Esophagus muscularis mucosa (tissue), 4 donors: ENCODE results near the gene NDRG2. TPM values are rescaled to one million over a fixed set of nuclear protein-coding genes. Genes with fewer than 3 reads are reported as not detected.
"Not testable (repeated sequence)": the region's sequence is repeated elsewhere in the genome, so short reads cannot be mapped to it uniquely, and the experiment has no call there.

Experiments
- DNase-seq: peaks from one replicate; pipeline ENCODE4 v3.0.0-alpha.2; 2017; ENCODE audit errors: extremely low spot score
- H3K27ac ChIP-seq, 4 donors: fragments of 200-600 bp; sonication (generic); replicated peaks in 1 of 4; 1 replicate in 3 of 4; 2 replicates in 1 of 4; pipeline ENCODE4 v1.5.1; 2016 to 2019; ENCODE audit warnings: mild to moderate bottlenecking in 1 of 4
- H3K27me3 ChIP-seq, 4 donors: fragments of 200-600 bp; sonication (generic); one replicate each; pipeline versions ENCODE4 v1.5.1 to v1.6.0; 2016 to 2019
- H3K36me3 ChIP-seq, 4 donors: fragments of 200-600 bp; sonication (generic); one replicate each; pipeline ENCODE4 v1.5.1; 2016 to 2019
- H3K4me1 ChIP-seq, 4 donors: fragments of 200-600 bp; sonication (generic); one replicate each; pipeline ENCODE4 v1.5.1; 2016 to 2019
- H3K4me3 ChIP-seq, 4 donors: fragments of 200-600 bp; sonication (generic); 1 replicate in 2 of 4; 2 replicates in 2 of 4; pipeline ENCODE4 v1.5.1; 2016 to 2019; ENCODE audit warnings: mild to moderate bottlenecking in 4 of 4, moderate library complexity in 1 of 4
- H3K9me3 ChIP-seq, 4 donors: fragments of 200-600 bp; sonication (generic); 1 replicate in 3 of 4; 2 replicates in 1 of 4; pipeline ENCODE4 v1.5.1; 2016 to 2019
- CTCF ChIP-seq, 3 experiments: fragments of 200-600 bp in 2 of 3; fragments of 450-650 bp in 1 of 3; sonication (generic) in 2 of 3; IDR thresholded peaks; one replicate each; pipeline ENCODE4 v1.5.1; 2017 to 2019; ENCODE audit warnings: antibody characterized with exemption in 3 of 3, mild to moderate bottlenecking in 2 of 3, moderate library complexity in 1 of 3
- EP300 ChIP-seq: sonication (generic); formaldehyde crosslinking; IDR thresholded peaks from one replicate; pipeline ENCODE4 v1.6.1; 2017; ENCODE audit warnings: antibody characterized with exemption
- POLR2A ChIP-seq: fragments of 450-650 bp; IDR thresholded peaks from one replicate; pipeline ENCODE4 v1.6.1; 2017; ENCODE audit warnings: antibody characterized with exemption, moderate library complexity, mild to moderate bottlenecking, low read depth
- POLR2AphosphoS5 ChIP-seq, 2 donors: sonication (generic); formaldehyde crosslinking; IDR thresholded peaks; one replicate each; pipeline ENCODE4 v1.6.1; 2017; ENCODE audit warnings: antibody characterized with exemption in 2 of 2
- WGBS: methylation state at CpG from one replicate; pipeline ENCODE4 v1.1.5; 2018; 5-methylcytosine and 5-hydroxymethylcytosine counted together
- intact Hi-C: fragments of 100-400 bp; cut with DNase I; formaldehyde crosslinking; loops from one replicate; pipeline ENCODE4 v1.15.1; 2023
- total RNA-seq, 4 donors: library from RNA; depleted of rRNA; stranded (reverse); fragments of >200 nt; gene quantifications; one replicate each; pipeline versions ENCODE4 v1.1.0 to v1.2.1, GENCODE V29; 2016

NDRG2 gene
- total RNA-seq, 4 donors from 2014 or later = 175 to 222 (median 201) TPM

- Histone ChIP-seq H3K27ac (no peak overlapping the region), H3K36me3 (no peaks in the 10 kb centered on the region), H3K4me1 (peaks cover 34 to 50% (median 40%) of the 10 kb centered on the region in 4 donors), H3K4me3 (no peak overlapping the region), H3K27me3 (no peaks in the 10 kb centered on the region), H3K9me3 (no peaks in the 10 kb centered on the region)
- intact Hi-C loops = loop anchor here (10.0 kb wide), 1 partner anchor 189 kb away; no protein-coding TSS in a partner anchor
- DNase-seq = no peak
- TF ChIP-seq POLR2AphosphoS5 (IDR thresholded peaks at IDR 0.05) (no peak), EP300 (no peak), CTCF (IDR thresholded peaks at IDR 0.05) (no peak), POLR2A (no peak)
- WGBS = 48% methylated on average over 6 of the region's 6 CpGs
Observed at GRCh38 chr14:21043974-21044618, 19.2 kb upstream of the NDRG2 start.

GRCh38 chr14:21043387-21043973 lies 18.6 kb upstream of the NDRG2 start:
- Histone ChIP-seq H3K4me3 (no peak overlapping the region), H3K27ac (no peak overlapping the region), H3K9me3 (no peaks in the 10 kb centered on the region), H3K36me3 (no peaks in the 10 kb centered on the region), H3K4me1 (peaks cover 40 to 53% (median 46%) of the 10 kb centered on the region in 4 donors), H3K27me3 (no peaks in the 10 kb centered on the region)
- DNase-seq = no peak
- TF ChIP-seq POLR2A (no peak), CTCF (IDR thresholded peaks at IDR 0.05) (no peak), POLR2AphosphoS5 (IDR thresholded peaks at IDR 0.05) (no peak), EP300 (no peak)
- intact Hi-C loops = loop anchor here (10.0 kb wide), 1 partner anchor 189 kb away; no protein-coding TSS in a partner anchor
- 44% methylated on average over 2 of the region's 2 CpGs for WGBS

GRCh38 chr14:21042918-21043317 lies 18.1 kb upstream of the NDRG2 start:
- intact Hi-C loops = loop anchor here (10.0 kb wide), 1 partner anchor 188 kb away; no protein-coding TSS in a partner anchor
- WGBS = 55% methylated on average over 8 of the region's 8 CpGs
- Histone ChIP-seq H3K36me3 (no peaks in the 10 kb centered on the region), H3K4me3 (no peak overlapping the region), H3K27me3 (no peaks in the 10 kb centered on the region), H3K4me1 (peaks cover 46 to 53% (median 49%) of the 10 kb centered on the region in 4 donors), H3K9me3 (no peaks in the 10 kb centered on the region), H3K27ac (no peak overlapping the region)
- DNase-seq = no peak
- TF ChIP-seq POLR2AphosphoS5 (IDR thresholded peaks at IDR 0.05) (no peak), EP300 (no peak), CTCF (IDR thresholded peaks at IDR 0.05) (no peak), POLR2A (no peak)

- TF ChIP-seq POLR2A = no peak
- TF ChIP-seq POLR2AphosphoS5 (IDR thresholded peaks at IDR 0.05) = no peak
- TF ChIP-seq CTCF (IDR thresholded peaks at IDR 0.05) = no peak
- no peak for TF ChIP-seq EP300
- H3K36me3 ChIP-seq = no peaks in the 10 kb centered on the region
- intact Hi-C loops = loop anchor here (10.0 kb wide), 1 partner anchor 187 kb away; no protein-coding TSS in a partner anchor
- 76% methylated on average over 11 of the region's 11 CpGs for WGBS
- no peak within 1 kb of the TSS for H3K27ac ChIP-seq
- no peaks in the 10 kb centered on the region for H3K9me3 ChIP-seq
- H3K4me1 ChIP-seq = peaks cover 44 to 48% (median 45%) of the 10 kb centered on the region in 4 donors
- no peak for DNase-seq
- no peaks in the 10 kb centered on the region for H3K27me3 ChIP-seq
- H3K4me3 ChIP-seq = no peak within 1 kb of the TSS
Observed at GRCh38 chr14:21041676-21042433, 17.0 kb upstream of the NDRG2 start, which contains the start of gene RNASE7. Gene RNASE7 (plus strand): TSS chr14:21042362. CDS start chr14:21042993, 631 bp downstream.

- not testable (repeated sequence) for H3K4me3 ChIP-seq, DNase-seq, H3K27me3 ChIP-seq, H3K36me3 ChIP-seq, H3K27ac ChIP-seq, H3K9me3 ChIP-seq
- intact Hi-C loops = loop anchor here (1.0 to 10.0 kb wide), 2 partner anchors 27 to 186 kb away; no protein-coding TSS in a partner anchor
- 83% methylated on average over 3 of the region's 3 CpGs for WGBS
- peaks cover 44 to 48% (median 45%) of the 10 kb centered on the region in 4 donors for H3K4me1 ChIP-seq
Observed at GRCh38 chr14:21040941-21041340, 16.1 kb upstream of the NDRG2 start.
